MCF 10A (cell line): ENCODE measurements around the gene TTYH1. TPM values are rescaled to one million over a fixed set of nuclear protein-coding genes. Genes with fewer than 3 reads are reported as not detected.

Experiments
- BruUV-seq: library from RNA; stranded (reverse); fragments of 400-500 nt; replicated peaks from 2 replicates; lab custom pipeline; 2021; lab: Mats Ljungman, UMichigan
- CTCF ChIA-PET: fragments of 300-600 bp; sonication (Branson Sonifier 250); formaldehyde crosslinking; extraction: SDS; loops from one replicate; lab custom pipeline; 2021; ENCODE audit warnings: antibody characterized with exemption, inconsistent platforms; lab: Yijun Ruan, JAX
- POLR2A ChIA-PET: fragments of 300-600, 350-650 bp; sonication (Branson Sonifier 250); formaldehyde crosslinking; extraction: SDS; loops from one replicate; lab custom pipeline; 2020; ENCODE audit warnings: antibody characterized with exemption, inconsistent platforms; lab: Yijun Ruan, JAX
- DNase-seq: peaks from one replicate; pipeline ENCODE4 v3.0.0-alpha.2; 2018; ENCODE audit not compliant: unreplicated experiment
- H3K27ac Mint-ChIP-seq: one replicate; pipeline ENCODE4 v1.8.0; 2022; ENCODE audit warnings: mild to moderate bottlenecking, low read depth, mixed read lengths; ENCODE audit not compliant: unreplicated experiment
- H3K27me3 Mint-ChIP-seq: one replicate; pipeline ENCODE4 v1.8.0; 2022; ENCODE audit warnings: mixed read lengths; ENCODE audit not compliant: insufficient read depth, unreplicated experiment
- H3K36me3 Mint-ChIP-seq: one replicate; pipeline ENCODE4 v1.8.0; 2022; ENCODE audit warnings: mild to moderate bottlenecking, moderate library complexity, mixed read lengths; ENCODE audit not compliant: insufficient read depth, unreplicated experiment
- H3K4me1 Mint-ChIP-seq: one replicate; pipeline ENCODE4 v1.8.0; 2022; ENCODE audit warnings: mixed read lengths; ENCODE audit not compliant: insufficient read depth, unreplicated experiment
- H3K4me3 Mint-ChIP-seq: one replicate; pipeline ENCODE4 v1.8.0; 2022; ENCODE audit warnings: mild to moderate bottlenecking, moderate library complexity, mixed read lengths; ENCODE audit not compliant: unreplicated experiment
- H3K9me3 Mint-ChIP-seq: one replicate; pipeline ENCODE4 v1.8.0; 2022; ENCODE audit warnings: mixed read lengths; ENCODE audit not compliant: unreplicated experiment
- CTCF ChIP-seq: fragments of 200-600 bp; IDR thresholded peaks from one replicate; pipeline ENCODE4 v1.8.0; 2022; ENCODE audit warnings: antibody characterized with exemption, mild to moderate bottlenecking; ENCODE audit not compliant: unreplicated experiment
- intact Hi-C: fragments of 100-400 bp; cut with micrococcal nuclease; formaldehyde crosslinking; loops from 2 replicates; pipeline ENCODE4 v1.14.1; 2022
- total RNA-seq: library from RNA; stranded (reverse); gene quantifications from 2 replicates; pipeline ENCODE4 v1.2.3, GENCODE V29; 2022

The TTYH1 gene
- total RNA-seq, 1 experiment from 2014 or later, result not detected

GRCh38 chr19:54420383-54421168, 5.3 kb downstream of the TTYH1 start:
- TF ChIP-seq CTCF, result no peak
- intact Hi-C loops, result no loop called here
- no TSS peak for BruUV-seq
- POLR2A ChIA-PET, result interaction anchor here (0.6 to 1.0 kb wide), 2 partner anchors 28 to 260 kb away, joined by 4 read pairs; partner anchors contain the start of gene LENG8
- H3K36me3 Mint-ChIP-seq, result no peaks in the 10 kb centered on the region
- CTCF ChIA-PET, result interaction anchor here (0.5 to 2.0 kb wide), 4 partner anchors 18 to 476 kb away, joined by 3 to 10 read pairs (median 3); no protein-coding TSS in a partner anchor
- peaks cover 14% of the 10 kb centered on the region for H3K27me3 Mint-ChIP-seq
- no peaks in the 10 kb centered on the region for H3K4me1 Mint-ChIP-seq
- peaks cover 7% of the 10 kb centered on the region for H3K9me3 Mint-ChIP-seq
- H3K4me3 Mint-ChIP-seq, result no peak overlapping the region
- DNase-seq, result no peak
- H3K27ac Mint-ChIP-seq, result no peak overlapping the region

- POLR2A ChIA-PET, result interaction anchor here (1.0 kb wide), 1 partner anchor 27 kb away, joined by 4 read pairs; the partner anchor contains the start of gene LENG8
- CTCF ChIA-PET, result interaction anchor here (0.5 to 0.6 kb wide), 2 partner anchors 477 to 644 kb away, joined by 3 read pairs; no protein-coding TSS in a partner anchor
- Mint-ChIP-seq H3K27ac (no peak overlapping the region), H3K9me3 (peaks cover 7% of the 10 kb centered on the region), H3K27me3 (peaks cover 20% of the 10 kb centered on the region), H3K36me3 (no peaks in the 10 kb centered on the region), H3K4me1 (no peaks in the 10 kb centered on the region), H3K4me3 (no peak overlapping the region)
- no peak for TF ChIP-seq CTCF
- no TSS peak for BruUV-seq
- intact Hi-C loops, result no loop called here
- no peak for DNase-seq
Observed at GRCh38 chr19:54421169-54421516, 5.9 kb downstream of the TTYH1 start.

- Mint-ChIP-seq H3K4me1 (no peaks in the 10 kb centered on the region), H3K36me3 (no peaks in the 10 kb centered on the region), H3K27me3 (peaks cover 23% of the 10 kb centered on the region), H3K9me3 (peaks cover 7% of the 10 kb centered on the region), H3K27ac (no peak overlapping the region), H3K4me3 (no peak overlapping the region)
- intact Hi-C loops, result no loop called here
- ChIA-PET CTCF (interaction anchor here (0.6 to 1.1 kb wide), 2 partner anchors 31 to 644 kb away, joined by 3 read pairs; no protein-coding TSS in a partner anchor), POLR2A (interaction anchor here (1.0 kb wide), 1 partner anchor 27 kb away, joined by 4 read pairs; the partner anchor contains the start of gene LENG8)
- BruUV-seq, result no TSS peak
- no peak for DNase-seq
- no peak for TF ChIP-seq CTCF
Observed at GRCh38 chr19:54421521-54421920, 6.3 kb downstream of the TTYH1 start.

GRCh38 chr19:54422136-54422535, 6.9 kb downstream of the TTYH1 start:
- CTCF ChIA-PET, result interaction anchor here (1.1 kb wide), 1 partner anchor 32 kb away, joined by 3 read pairs; no protein-coding TSS in a partner anchor

More at GRCh38 chr19:54422136-54422535, 6.9 kb downstream of the TTYH1 start:
- Mint-ChIP-seq H3K4me3 (no peak overlapping the region), H3K27me3 (peaks cover 21% of the 10 kb centered on the region), H3K27ac (no peak overlapping the region), H3K9me3 (peaks cover 3% of the 10 kb centered on the region), H3K36me3 (no peaks in the 10 kb centered on the region), H3K4me1 (no peaks in the 10 kb centered on the region)
- POLR2A ChIA-PET, result no interaction called here
- DNase-seq, result no peak
- no peak for TF ChIP-seq CTCF
- intact Hi-C loops, result no loop called here
- no TSS peak for BruUV-seq
